Hepatocyte (in vitro differentiated cells): ENCODE results near the gene SLC40A1. TPM values are rescaled to one million over a fixed set of nuclear protein-coding genes. Genes with fewer than 3 reads are reported as not detected.

Experiments
- DNase-seq: peaks from one replicate; pipeline ENCODE4 v3.0.0-alpha.2; 2016; ENCODE audit warnings: low spot score
- H2AFZ ChIP-seq: fragments of 200-600 bp; sonication (generic); 2 replicates; pipeline ENCODE4 v1.6.0; 2016; ENCODE audit warnings: antibody characterized with exemption, mild to moderate bottlenecking
- H3K27ac ChIP-seq: fragments of 200-600 bp; sonication (generic); 2 replicates; pipeline ENCODE4 v1.5.1; 2016; ENCODE audit warnings: mild to moderate bottlenecking
- H3K27me3 ChIP-seq: fragments of 200-600 bp; sonication (generic); 2 replicates; pipeline ENCODE4 v1.6.1; 2016
- H3K36me3 ChIP-seq: fragments of 200-600 bp; sonication (generic); replicated peaks from 2 replicates; pipeline ENCODE4 v1.5.1; 2016; ENCODE audit warnings: low read depth; ENCODE audit not compliant: insufficient read depth
- H3K4me1 ChIP-seq: fragments of 200-600 bp; sonication (generic); 2 replicates; pipeline ENCODE4 v1.5.1; 2016; ENCODE audit warnings: mild to moderate bottlenecking, moderate library complexity; ENCODE audit not compliant: insufficient read depth
- H3K4me2 ChIP-seq: fragments of 200-600 bp; sonication (generic); 2 replicates; pipeline ENCODE4 v1.6.0; 2016
- H3K4me3 ChIP-seq: fragments of 200-600 bp; sonication (generic); 2 replicates; pipeline ENCODE4 v1.5.1; 2016; ENCODE audit warnings: mild to moderate bottlenecking
- H3K79me2 ChIP-seq: fragments of 200-600 bp; sonication (generic); 2 replicates; pipeline ENCODE4 v1.6.0; 2017; ENCODE audit warnings: mild to moderate bottlenecking
- H3K9me2 ChIP-seq: fragments of 200-600 bp; sonication (generic); replicated peaks from 2 replicates; pipeline ENCODE4 v1.6.0; 2017; ENCODE audit warnings: mild to moderate bottlenecking; ENCODE audit not compliant: insufficient read depth
- H3K9me3 ChIP-seq: fragments of 200-600 bp; sonication (generic); 2 replicates; pipeline ENCODE4 v1.5.1; 2016; ENCODE audit warnings: low read depth, mild to moderate bottlenecking
- H4K20me1 ChIP-seq: fragments of 200-600 bp; sonication (generic); 2 replicates; pipeline ENCODE4 v1.6.0; 2016; ENCODE audit warnings: mild to moderate bottlenecking; ENCODE audit not compliant: insufficient read depth, poor library complexity, severe bottlenecking
- EZH2 ChIP-seq: fragments of 200-600 bp; sonication (generic); IDR thresholded peaks from 2 replicates; pipeline ENCODE4 v1.6.1; 2016; ENCODE audit warnings: antibody characterized with exemption, mild to moderate bottlenecking, borderline replicate concordance
- EZH2phosphoT487 ChIP-seq: fragments of 200-600 bp; sonication (generic); IDR thresholded peaks from one replicate; pipeline ENCODE4 v1.6.1; 2018; ENCODE audit warnings: antibody characterized with exemption, mild to moderate bottlenecking, low read depth, moderate library complexity; ENCODE audit not compliant: unreplicated experiment, severe bottlenecking
- WGBS: methylation state at CpG from one replicate; pipeline ENCODE4 v1.1.6; 2016; ENCODE audit warnings: low lambda C conversion rate; ENCODE audit errors: missing lambda C conversion rate; 5-methylcytosine and 5-hydroxymethylcytosine counted together
- polyA plus RNA-seq: library from polyadenylated mRNA; unstranded; fragments of >200 nt; fragmentation: Nextera tagmentation; extraction: Ambion mirVana; gene quantifications from 2 replicates; pipeline ENCODE4 v1.2.1, GENCODE V29; 2016
- total RNA-seq: library from RNA; depleted of rRNA; stranded (reverse); fragments of >200 nt; gene quantifications from 2 replicates; pipeline ENCODE4 v1.2.3, GENCODE V29; 2014
- TF ChIP-seq, protein P1 (sequence below): fragments of 200-600 bp; sonication (generic); IDR thresholded peaks from 2 replicates; pipeline ENCODE4 v1.5.1; 2016; ENCODE audit warnings: antibody characterized with exemption, mild to moderate bottlenecking; ENCODE audit not compliant: poor library complexity

The SLC40A1 gene
- total and polyA plus RNA-seq, 2 experiments from 2014 or later: 186 to 225 TPM

DNA sequence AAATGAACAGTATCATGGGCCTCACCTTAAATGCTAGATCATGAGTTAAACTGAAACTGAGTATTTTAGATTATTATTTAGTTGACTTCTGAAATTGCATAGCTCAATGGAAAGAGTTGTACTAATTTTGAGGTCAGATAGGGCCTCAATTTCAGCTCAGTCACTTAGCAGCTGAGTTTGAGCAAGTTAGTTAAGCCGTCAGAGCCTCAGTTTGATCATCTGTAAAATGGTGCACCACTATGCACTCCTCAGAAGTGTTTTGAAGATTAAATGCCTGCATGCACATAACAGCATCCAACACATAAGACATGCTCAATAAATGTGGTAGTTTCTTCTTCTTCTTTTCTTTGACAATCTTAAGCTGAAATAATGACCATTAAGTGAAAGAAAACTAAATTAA, 42.5 kb upstream of the SLC40A1 start:
- Histone ChIP-seq H3K9me2 (no peaks in the 10 kb centered on the region), H4K20me1 (no peaks in the 10 kb centered on the region), H3K4me3 (no peak overlapping the region), H3K4me1 (peaks cover 5% of the 10 kb centered on the region), H2AFZ (no peak overlapping the region), H3K79me2 (no peaks in the 10 kb centered on the region), H3K4me2 (no peak overlapping the region), H3K36me3 (no peaks in the 10 kb centered on the region), H3K27ac (no peak overlapping the region), H3K9me3 (no peaks in the 10 kb centered on the region), H3K27me3 (no peaks in the 10 kb centered on the region)
- no peak for DNase-seq
- 95% methylated on average over 1 of the region's 1 CpG for WGBS
- TF ChIP-seq EZH2phosphoT487 (no peak), EZH2 (no peak)
- TF ChIP-seq, protein P1, sequence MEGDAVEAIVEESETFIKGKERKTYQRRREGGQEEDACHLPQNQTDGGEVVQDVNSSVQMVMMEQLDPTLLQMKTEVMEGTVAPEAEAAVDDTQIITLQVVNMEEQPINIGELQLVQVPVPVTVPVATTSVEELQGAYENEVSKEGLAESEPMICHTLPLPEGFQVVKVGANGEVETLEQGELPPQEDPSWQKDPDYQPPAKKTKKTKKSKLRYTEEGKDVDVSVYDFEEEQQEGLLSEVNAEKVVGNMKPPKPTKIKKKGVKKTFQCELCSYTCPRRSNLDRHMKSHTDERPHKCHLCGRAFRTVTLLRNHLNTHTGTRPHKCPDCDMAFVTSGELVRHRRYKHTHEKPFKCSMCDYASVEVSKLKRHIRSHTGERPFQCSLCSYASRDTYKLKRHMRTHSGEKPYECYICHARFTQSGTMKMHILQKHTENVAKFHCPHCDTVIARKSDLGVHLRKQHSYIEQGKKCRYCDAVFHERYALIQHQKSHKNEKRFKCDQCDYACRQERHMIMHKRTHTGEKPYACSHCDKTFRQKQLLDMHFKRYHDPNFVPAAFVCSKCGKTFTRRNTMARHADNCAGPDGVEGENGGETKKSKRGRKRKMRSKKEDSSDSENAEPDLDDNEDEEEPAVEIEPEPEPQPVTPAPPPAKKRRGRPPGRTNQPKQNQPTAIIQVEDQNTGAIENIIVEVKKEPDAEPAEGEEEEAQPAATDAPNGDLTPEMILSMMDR: no peak

DNA sequence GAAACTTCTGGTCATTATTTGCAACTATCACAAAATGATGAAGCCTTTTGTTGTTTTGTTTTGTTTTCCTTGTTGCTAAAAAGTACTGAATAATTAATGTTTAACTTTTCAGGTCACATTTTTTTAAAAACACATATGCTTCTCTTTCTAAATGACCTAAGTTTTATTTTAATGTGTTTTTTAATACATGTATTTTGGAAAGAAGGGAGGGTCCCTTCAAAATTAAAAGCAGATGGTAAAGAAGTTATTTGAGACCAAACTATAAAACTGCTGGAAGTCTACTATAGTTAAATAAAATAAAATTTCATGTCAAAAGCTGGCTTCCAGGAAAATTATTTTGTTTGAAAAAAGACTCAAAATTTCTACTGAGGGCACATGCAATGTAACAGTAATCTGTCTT, 41.2 kb upstream of the SLC40A1 start:
- Histone ChIP-seq H3K4me3 (no peak overlapping the region), H4K20me1 (no peaks in the 10 kb centered on the region), H3K4me1 (peaks cover 5% of the 10 kb centered on the region), H3K79me2 (no peaks in the 10 kb centered on the region), H3K27me3 (no peaks in the 10 kb centered on the region), H3K9me3 (no peaks in the 10 kb centered on the region), H3K4me2 (no peak overlapping the region), H3K9me2 (no peaks in the 10 kb centered on the region), H2AFZ (no peak overlapping the region), H3K36me3 (no peaks in the 10 kb centered on the region), H3K27ac (no peak overlapping the region)
- DNase-seq: no peak
- no peak for TF ChIP-seq EZH2
- no peak for TF ChIP-seq EZH2phosphoT487
- TF ChIP-seq, protein P1: no peak

DNA sequence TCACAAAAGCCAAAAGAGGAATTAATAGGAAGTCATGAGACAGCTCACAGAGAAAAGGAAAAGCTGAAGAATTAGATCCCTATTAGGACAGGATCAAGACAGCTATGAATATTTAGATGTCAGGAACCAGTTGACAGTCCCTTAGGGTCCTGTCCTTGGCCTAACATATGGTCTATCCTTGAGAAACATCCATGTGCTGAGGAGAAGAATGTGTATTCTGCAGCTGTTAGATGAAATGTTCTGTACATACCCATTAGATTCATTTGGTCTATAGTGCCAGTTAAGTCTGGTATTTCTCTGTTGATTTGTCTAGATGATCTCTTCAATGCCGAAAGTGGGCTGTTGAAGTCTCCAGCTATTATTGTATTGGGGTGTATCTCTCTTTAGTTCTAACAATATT, 37.6 kb upstream of the SLC40A1 start:
- H3K27ac ChIP-seq: no peak overlapping the region
- no peaks in the 10 kb centered on the region for H4K20me1 ChIP-seq
- no peak overlapping the region for H3K4me3 ChIP-seq
- H3K9me3 ChIP-seq: no peaks in the 10 kb centered on the region
- 0% methylated on average over 1 of the region's 1 CpG for WGBS
- H3K4me2 ChIP-seq: no peak overlapping the region
- H3K79me2 ChIP-seq: no peaks in the 10 kb centered on the region
- TF ChIP-seq EZH2 (no peak), EZH2phosphoT487 (no peak)
- TF ChIP-seq, protein P1: no peak
- no peak overlapping the region for H2AFZ ChIP-seq
- peaks cover 18% of the 10 kb centered on the region for H3K4me1 ChIP-seq
- no peaks in the 10 kb centered on the region for H3K36me3 ChIP-seq
- no peaks in the 10 kb centered on the region for H3K27me3 ChIP-seq
- DNase-seq: no peak
- no peaks in the 10 kb centered on the region for H3K9me2 ChIP-seq

DNA sequence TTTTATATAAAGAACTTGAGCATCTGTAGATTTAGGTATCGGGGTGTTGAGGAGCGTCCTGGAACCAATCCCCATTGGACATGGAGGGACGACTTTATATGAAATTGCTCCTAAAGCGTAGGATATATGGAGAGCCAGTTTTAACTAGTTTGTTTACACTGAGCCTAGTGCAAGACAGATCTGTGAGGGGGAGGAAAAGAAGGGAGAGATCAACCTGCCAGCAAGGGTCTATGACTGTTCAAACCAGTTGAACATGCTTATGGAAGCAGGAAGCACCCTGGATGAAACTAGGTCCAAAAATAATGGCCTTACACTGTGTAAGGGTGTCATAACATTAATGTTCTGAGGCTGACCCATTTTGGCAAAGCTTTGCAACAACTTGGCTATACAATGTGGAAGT, 34.0 kb upstream of the SLC40A1 start:
- H3K9me3 ChIP-seq: no peaks in the 10 kb centered on the region
- H3K27ac ChIP-seq: peak overlapping the region; percentile 86
- WGBS: 56% methylated on average over 4 of the region's 4 CpGs
- no peaks in the 10 kb centered on the region for H3K36me3 ChIP-seq
- no peak overlapping the region for H3K4me3 ChIP-seq
- no peak for DNase-seq
- H3K4me1 ChIP-seq: peaks cover 27% of the 10 kb centered on the region
- H3K79me2 ChIP-seq: no peaks in the 10 kb centered on the region
- TF ChIP-seq EZH2: no peak
- no peak for TF ChIP-seq EZH2phosphoT487
- TF ChIP-seq, protein P1: no peak
- H2AFZ ChIP-seq: no peak overlapping the region
- no peaks in the 10 kb centered on the region for H3K9me2 ChIP-seq
- no peaks in the 10 kb centered on the region for H4K20me1 ChIP-seq
- no peaks in the 10 kb centered on the region for H3K27me3 ChIP-seq
- peak overlapping the region; percentile 61 for H3K4me2 ChIP-seq
